Retinal pigment epithelial cell (primary cell): ENCODE results near the gene ALDOB.

Experiments
- DNase-seq: peaks from one replicate; pipeline ENCODE4 v3.0.0-alpha.2; 2010; ENCODE audit warnings: low read depth
- H3K4me3 ChIP-seq: 2 replicates; pipeline ENCODE4 v1.5.1; 2011; ENCODE audit warnings: mild to moderate bottlenecking, low read length, control low read depth, moderate library complexity
- TF ChIP-seq, protein P1 (sequence below): conservative IDR thresholded peaks from 2 replicates; pipeline ENCODE4 v1.5.1; 2011; ENCODE audit warnings: low read depth, low read length, control low read depth, inconsistent platforms

The ALDOB gene

DNA sequence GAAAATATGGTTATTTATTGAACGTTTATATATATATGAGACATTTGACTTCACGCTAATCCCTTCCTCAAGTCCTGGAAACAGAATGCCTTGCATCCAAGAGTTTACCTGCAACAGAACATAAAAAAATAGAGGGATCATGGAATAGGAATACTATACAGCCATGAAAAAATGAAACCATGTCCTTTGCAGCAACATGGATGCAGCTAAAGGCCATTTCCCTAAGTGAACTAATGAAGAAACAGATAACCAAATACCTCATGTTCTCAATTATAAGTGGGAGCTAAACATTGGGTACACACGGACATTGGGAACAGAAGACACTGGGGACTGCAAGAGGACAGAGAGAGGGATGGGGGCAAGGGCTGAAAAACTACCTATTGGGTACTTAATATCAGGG lies 63.8 kb downstream of the ALDOB start:
- no peak for DNase-seq
- TF ChIP-seq, protein P1, sequence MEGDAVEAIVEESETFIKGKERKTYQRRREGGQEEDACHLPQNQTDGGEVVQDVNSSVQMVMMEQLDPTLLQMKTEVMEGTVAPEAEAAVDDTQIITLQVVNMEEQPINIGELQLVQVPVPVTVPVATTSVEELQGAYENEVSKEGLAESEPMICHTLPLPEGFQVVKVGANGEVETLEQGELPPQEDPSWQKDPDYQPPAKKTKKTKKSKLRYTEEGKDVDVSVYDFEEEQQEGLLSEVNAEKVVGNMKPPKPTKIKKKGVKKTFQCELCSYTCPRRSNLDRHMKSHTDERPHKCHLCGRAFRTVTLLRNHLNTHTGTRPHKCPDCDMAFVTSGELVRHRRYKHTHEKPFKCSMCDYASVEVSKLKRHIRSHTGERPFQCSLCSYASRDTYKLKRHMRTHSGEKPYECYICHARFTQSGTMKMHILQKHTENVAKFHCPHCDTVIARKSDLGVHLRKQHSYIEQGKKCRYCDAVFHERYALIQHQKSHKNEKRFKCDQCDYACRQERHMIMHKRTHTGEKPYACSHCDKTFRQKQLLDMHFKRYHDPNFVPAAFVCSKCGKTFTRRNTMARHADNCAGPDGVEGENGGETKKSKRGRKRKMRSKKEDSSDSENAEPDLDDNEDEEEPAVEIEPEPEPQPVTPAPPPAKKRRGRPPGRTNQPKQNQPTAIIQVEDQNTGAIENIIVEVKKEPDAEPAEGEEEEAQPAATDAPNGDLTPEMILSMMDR = no peak

More for the DNA sequence above, 63.8 kb downstream of the ALDOB start:
- H3K4me3 ChIP-seq = no peak overlapping the region
